GM12878 (cell line): ENCODE measurements around the gene CDK5RAP3.

ENCODE experiments used
- BRCA1 ChIP-seq: IDR thresholded peaks from 2 replicates; pipeline ENCODE4 v1.6.1; 2011; ENCODE audit warnings: low read depth, low read length, improper control_type of control experiment
- POLR2A ChIP-seq: IDR thresholded peaks from 2 replicates; pipeline ENCODE4 v1.6.1; 2011; ENCODE audit warnings: low read depth, mild to moderate bottlenecking, low read length
- POLR2AphosphoS5 ChIP-seq: IDR thresholded peaks from 2 replicates; pipeline ENCODE4 v1.6.1; 2011; ENCODE audit warnings: mild to moderate bottlenecking, low read length, inconsistent platforms
- ZNF384 ChIP-seq: IDR thresholded peaks from 2 replicates; pipeline ENCODE4 v1.6.1; 2012; ENCODE audit warnings: low read depth, mild to moderate bottlenecking, low read length, improper control_type of control experiment, borderline replicate concordance
- TF ChIP-seq, protein P1 (sequence below): IDR thresholded peaks from 2 replicates; pipeline ENCODE4 v1.6.1; 2012; ENCODE audit warnings: low read depth, low read length, improper control_type of control experiment
- TF ChIP-seq, protein P2 (sequence below), 3 experiments: IDR thresholded peaks in 2 of 3; conservative IDR thresholded peaks in 1 of 3; 2 replicates each; pipeline ENCODE4 v1.5.1; 2011; ENCODE audit warnings: low read depth in 3 of 3, low read length in 3 of 3, mild to moderate bottlenecking in 3 of 3, control low read depth in 2 of 3, moderate library complexity in 2 of 3, inconsistent platforms in 1 of 3, mixed read lengths in 1 of 3; ENCODE audit not compliant: control insufficient read depth in 2 of 3, insufficient read depth in 1 of 3; ENCODE audit errors: extremely low read depth in 1 of 3

DNA sequence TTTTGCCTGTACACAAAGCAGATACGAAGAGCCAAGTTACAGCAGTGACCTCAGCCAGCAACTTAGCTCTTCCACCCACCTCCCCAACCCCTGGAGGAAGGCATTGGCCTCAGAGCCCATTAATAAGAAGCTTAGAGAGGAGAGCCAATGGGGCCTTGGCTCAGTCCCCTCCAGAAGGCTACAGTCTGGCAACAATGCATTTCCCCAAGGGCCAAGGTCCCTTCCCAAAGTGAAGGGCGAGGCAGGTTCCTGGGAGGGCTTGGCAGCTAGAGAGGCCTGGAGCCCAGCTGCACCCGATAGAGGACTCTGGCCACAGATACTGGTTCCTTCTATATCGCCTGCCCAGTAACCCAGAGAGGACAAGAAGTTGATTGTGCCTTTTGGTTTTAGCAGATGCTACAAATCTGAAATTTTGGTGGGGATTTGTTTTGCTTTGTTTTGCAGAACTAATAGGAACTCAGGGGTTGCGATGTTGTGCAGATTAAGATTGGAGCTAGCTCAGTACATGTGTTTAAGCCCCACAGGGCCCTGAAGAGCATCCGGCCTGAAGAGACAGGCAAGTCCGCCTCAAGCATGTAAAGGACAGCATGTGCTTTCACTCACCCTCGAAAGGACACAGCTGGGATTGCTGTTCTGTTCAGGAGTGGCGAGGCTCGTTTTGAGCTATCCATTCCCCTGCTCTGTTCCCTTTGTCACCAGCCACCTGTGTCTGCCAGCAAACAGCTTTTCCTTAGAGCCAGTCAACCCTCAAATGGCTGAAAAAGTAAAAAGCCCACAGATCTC is 41.5 kb upstream of the CDK5RAP3 start:
- TF ChIP-seq, protein P1, sequence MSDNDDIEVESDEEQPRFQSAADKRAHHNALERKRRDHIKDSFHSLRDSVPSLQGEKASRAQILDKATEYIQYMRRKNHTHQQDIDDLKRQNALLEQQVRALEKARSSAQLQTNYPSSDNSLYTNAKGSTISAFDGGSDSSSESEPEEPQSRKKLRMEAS: no peak
- TF ChIP-seq POLR2AphosphoS5 (no peak), BRCA1 (no peak), POLR2A (no peak), ZNF384 (no peak)
- TF ChIP-seq, protein P2, sequence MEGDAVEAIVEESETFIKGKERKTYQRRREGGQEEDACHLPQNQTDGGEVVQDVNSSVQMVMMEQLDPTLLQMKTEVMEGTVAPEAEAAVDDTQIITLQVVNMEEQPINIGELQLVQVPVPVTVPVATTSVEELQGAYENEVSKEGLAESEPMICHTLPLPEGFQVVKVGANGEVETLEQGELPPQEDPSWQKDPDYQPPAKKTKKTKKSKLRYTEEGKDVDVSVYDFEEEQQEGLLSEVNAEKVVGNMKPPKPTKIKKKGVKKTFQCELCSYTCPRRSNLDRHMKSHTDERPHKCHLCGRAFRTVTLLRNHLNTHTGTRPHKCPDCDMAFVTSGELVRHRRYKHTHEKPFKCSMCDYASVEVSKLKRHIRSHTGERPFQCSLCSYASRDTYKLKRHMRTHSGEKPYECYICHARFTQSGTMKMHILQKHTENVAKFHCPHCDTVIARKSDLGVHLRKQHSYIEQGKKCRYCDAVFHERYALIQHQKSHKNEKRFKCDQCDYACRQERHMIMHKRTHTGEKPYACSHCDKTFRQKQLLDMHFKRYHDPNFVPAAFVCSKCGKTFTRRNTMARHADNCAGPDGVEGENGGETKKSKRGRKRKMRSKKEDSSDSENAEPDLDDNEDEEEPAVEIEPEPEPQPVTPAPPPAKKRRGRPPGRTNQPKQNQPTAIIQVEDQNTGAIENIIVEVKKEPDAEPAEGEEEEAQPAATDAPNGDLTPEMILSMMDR (IDR thresholded peaks at IDR 0.05 in 2 of 3, conservative IDR thresholded peaks at IDR 0.05 in 1 of 3; ENCODE audit: control insufficient read depth in 2 of 3, extremely low read depth in 1 of 3, insufficient read depth in 1 of 3, low read depth in 3 of 3, low read length in 3 of 3): no peak
